HepG2 (cell line): ENCODE data around the gene PDZD4. TPM values are rescaled to one million over a fixed set of nuclear protein-coding genes. Genes with fewer than 3 reads are reported as not detected.
A peak's percentile ranks its signal among the peaks of the same experiment; 100 is the strongest.

Experiments used
- AFF4 ChIP-seq: sonication (generic); formaldehyde crosslinking; IDR thresholded peaks from 2 replicates; pipeline ENCODE4 v1.4.0; 2020; ENCODE audit warnings: missing genetic modification reagents
- NFAT5 ChIP-seq: sonication (generic); formaldehyde crosslinking; IDR thresholded peaks from 2 replicates; pipeline ENCODE4 v1.4.0; 2020; ENCODE audit warnings: missing genetic modification reagents
- SP1 ChIP-seq, 2 experiments: fragments of 450-650 bp in 1 of 2; sonication (generic) in 1 of 2; formaldehyde crosslinking in 1 of 2; IDR thresholded peaks; 2 replicates each; pipeline versions ENCODE4 v1.4.0 to v1.6.1; 2016 to 2020; ENCODE audit warnings: missing genetic modification reagents in 1 of 2
- TEF ChIP-seq: sonication (generic); formaldehyde crosslinking; IDR thresholded peaks from 2 replicates; pipeline ENCODE4 v1.5.0; 2020; ENCODE audit warnings: missing genetic modification reagents
- ZBTB33 ChIP-seq: sonication (generic); formaldehyde crosslinking; IDR thresholded peaks from 2 replicates; pipeline ENCODE4 v1.4.0; 2020; ENCODE audit warnings: missing genetic modification reagents
- ZBTB46 ChIP-seq: sonication (generic); formaldehyde crosslinking; IDR thresholded peaks from 2 replicates; pipeline ENCODE4 v1.4.0; 2020; ENCODE audit warnings: mild to moderate bottlenecking, missing genetic modification reagents, borderline replicate concordance
- ZNF251 ChIP-seq: sonication (generic); formaldehyde crosslinking; IDR thresholded peaks from 2 replicates; pipeline ENCODE4 v1.9.0; 2021; ENCODE audit warnings: mild to moderate bottlenecking, missing genetic modification reagents
- ZNF260 ChIP-seq: sonication (generic); formaldehyde crosslinking; IDR thresholded peaks from 2 replicates; pipeline ENCODE4 v1.4.0; 2020; ENCODE audit warnings: missing genetic modification reagents, low read depth, mild to moderate bottlenecking, borderline replicate concordance
- ZNF484 ChIP-seq: sonication (generic); formaldehyde crosslinking; IDR thresholded peaks from 2 replicates; pipeline ENCODE4 v1.5.1; 2020; ENCODE audit warnings: mild to moderate bottlenecking, low read depth, missing genetic modification reagents, borderline replicate concordance
- ZNF709 ChIP-seq: sonication (generic); formaldehyde crosslinking; IDR thresholded peaks from 2 replicates; pipeline ENCODE4 v1.5.0; 2020; ENCODE audit warnings: mild to moderate bottlenecking, missing genetic modification reagents
- ZSCAN21 ChIP-seq: sonication (generic); formaldehyde crosslinking; IDR thresholded peaks from 2 replicates; pipeline ENCODE4 v1.8.0; 2022; ENCODE audit warnings: mild to moderate bottlenecking, missing genetic modification reagents, moderate library complexity, borderline replicate concordance
- polyA plus RNA-seq, 8 experiments: library from polyadenylated mRNA; depleted of rRNA in 3 of 8; stranded (reverse) in 7 of 8; unstranded in 1 of 8; fragments of >200 nt; fragmentation: Illumina TruSeq in 4 of 8; extraction: Trizol in 4 of 8; gene quantifications; 2 replicates each; pipeline versions ENCODE4 v1.2.1 to v1.2.3, GENCODE V29; 2011 to 2016; ENCODE audit warnings: low read depth in 4 of 8, missing spikeins in 1 of 8, mixed read lengths in 1 of 8; ENCODE audit not compliant: insufficient read depth in 1 of 8
- total RNA-seq, 5 experiments: library from RNA; depleted of rRNA; stranded (reverse); fragments of >200 nt; fragmentation: Illumina TruSeq; extraction: Trizol; gene quantifications; 2 replicates each; pipeline ENCODE4 v1.2.3, GENCODE V29; 2016; ENCODE audit warnings: low read depth in 1 of 5

PDZD4 gene
- total and polyA plus RNA-seq, 2 of the 13 experiments (the other 11 are each of a cell fraction or from before 2014, with no cell fraction given), result not detected

- TF ChIP-seq NFAT5 (CRISPR knock-in tag) (no peak), AFF4 (CRISPR knock-in tag) (no peak), ZNF260 (CRISPR knock-in tag) (no peak), ZBTB46 (no peak), ZNF251 (CRISPR knock-in tag) (no peak), TEF (CRISPR knock-in tag) (no peak), ZBTB33 (CRISPR knock-in tag) (no peak), SP1 (IDR thresholded peaks at IDR 0.05) (no peak), SP1 (CRISPR knock-in tag; IDR thresholded peaks at IDR 0.05) (peak; percentile 62), ZSCAN21 (CRISPR knock-in tag) (no peak), ZNF709 (CRISPR knock-in tag) (no peak), ZNF484 (CRISPR knock-in tag) (no peak)
These were observed 66.2 kb downstream of the PDZD4 start, which contains the start of gene PLXNB3 (continued) for GRCh38 chrX:153763989-153764755.
